SK-N-MC (cell line): ENCODE measurements around the gene RUVBL2.

ENCODE experiments used
- DNase-seq: peaks from one replicate; pipeline ENCODE4 v3.0.0-alpha.2; 2011; ENCODE audit warnings: low read depth, low spot score
- H3K27ac ChIP-seq: fragments of 200-600 bp; sonication (generic); 2 replicates; pipeline ENCODE4 v1.5.1; 2016; ENCODE audit warnings: mixed run types
- H3K36me3 ChIP-seq: fragments of 200-600 bp; sonication (generic); 2 replicates; pipeline ENCODE4 v1.6.1; 2017; ENCODE audit warnings: antibody characterized with exemption, low read length, mixed read lengths; ENCODE audit not compliant: insufficient read depth
- H3K4me3 ChIP-seq: fragments of 200-600 bp; sonication (generic); 2 replicates; pipeline ENCODE4 v1.5.1; 2016
- H3K9ac ChIP-seq: fragments of 200-600 bp; sonication (generic); 2 replicates; pipeline ENCODE4 v1.8.0; 2017; ENCODE audit warnings: mixed run types, mixed read lengths; ENCODE audit not compliant: insufficient read length
- H3K9me3 ChIP-seq: fragments of 200-600 bp; sonication (generic); 2 replicates; pipeline ENCODE4 v1.6.1; 2017; ENCODE audit warnings: low read depth, mild to moderate bottlenecking, antibody characterized with exemption, low read length, moderate library complexity, mixed read lengths
- EZH2 ChIP-seq: fragments of 200-600 bp; sonication (generic); IDR thresholded peaks from one replicate; pipeline ENCODE4 v1.6.1; 2017; ENCODE audit warnings: antibody characterized with exemption
- FOXP2 ChIP-seq: optimal IDR thresholded peaks from 2 replicates; pipeline ENCODE3; 2011; ENCODE audit warnings: mild to moderate bottlenecking, moderate library complexity; ENCODE audit not compliant: insufficient read depth; ENCODE audit errors: extremely low read length, control extremely low read depth
- POLR2AphosphoS5 ChIP-seq: IDR thresholded peaks from 2 replicates; pipeline ENCODE4 v1.6.1; 2012; ENCODE audit warnings: mild to moderate bottlenecking, low read depth, low read length, borderline replicate concordance

RUVBL2 gene

GRCh38 chr19:49058562-49058961, 64.9 kb downstream of the RUVBL2 start:
- TF ChIP-seq FOXP2, result no peak
- no peak for TF ChIP-seq POLR2AphosphoS5
- no peak for TF ChIP-seq EZH2
- H3K36me3 ChIP-seq, result no peaks in the 10 kb centered on the region
- no peak overlapping the region for H3K4me3 ChIP-seq
- DNase-seq, result no peak
- H3K9me3 ChIP-seq, result no peaks in the 10 kb centered on the region
- H3K9ac ChIP-seq, result no peak overlapping the region
- H3K27ac ChIP-seq, result no peak overlapping the region

DNA sequence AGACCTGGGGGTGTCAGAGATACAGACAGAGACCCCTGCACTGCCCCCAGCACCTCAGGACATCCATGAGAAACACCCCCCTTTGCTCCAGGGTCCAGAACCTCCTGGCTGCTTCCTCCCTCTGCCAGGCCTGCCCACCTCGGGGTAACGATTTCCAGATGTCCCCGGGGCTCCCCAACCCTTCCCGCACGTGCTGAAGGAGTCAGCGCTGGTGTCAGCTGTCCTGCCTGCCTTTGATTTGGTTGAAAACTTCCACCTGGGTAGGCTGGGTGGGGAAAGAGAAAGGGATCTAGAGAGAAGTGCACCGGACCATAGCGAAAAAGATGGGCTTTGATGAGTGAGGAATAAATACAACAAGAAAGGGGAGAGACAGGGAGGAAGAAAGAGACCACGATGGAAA, 65.4 kb downstream of the RUVBL2 start:
- no peak for DNase-seq
- H3K36me3 ChIP-seq, result no peaks in the 10 kb centered on the region
- no peak for TF ChIP-seq FOXP2
- TF ChIP-seq EZH2, result no peak
- TF ChIP-seq POLR2AphosphoS5, result no peak

GRCh38 chr19:49061000-49061399, 67.3 kb downstream of the RUVBL2 start:
- Histone ChIP-seq H3K27ac (no peak overlapping the region), H3K9ac (no peak overlapping the region), H3K36me3 (no peaks in the 10 kb centered on the region), H3K4me3 (no peak overlapping the region), H3K9me3 (no peaks in the 10 kb centered on the region)
- TF ChIP-seq POLR2AphosphoS5 (no peak), EZH2 (no peak), FOXP2 (no peak)
- DNase-seq, result no peak

More for the DNA sequence above, 65.4 kb downstream of the RUVBL2 start:
- H3K4me3 ChIP-seq, result no peak overlapping the region
- H3K27ac ChIP-seq, result no peak overlapping the region
- no peaks in the 10 kb centered on the region for H3K9me3 ChIP-seq
- no peak overlapping the region for H3K9ac ChIP-seq

- no peaks in the 10 kb centered on the region for H3K9me3 ChIP-seq
- TF ChIP-seq EZH2 (no peak), POLR2AphosphoS5 (no peak), FOXP2 (no peak)
- H3K27ac ChIP-seq, result no peak overlapping the region
- H3K9ac ChIP-seq, result no peak overlapping the region
- no peak overlapping the region for H3K4me3 ChIP-seq
- H3K36me3 ChIP-seq, result no peaks in the 10 kb centered on the region
- DNase-seq, result no peak
Observed at GRCh38 chr19:49061445-49061844, 67.8 kb downstream of the RUVBL2 start.

DNA sequence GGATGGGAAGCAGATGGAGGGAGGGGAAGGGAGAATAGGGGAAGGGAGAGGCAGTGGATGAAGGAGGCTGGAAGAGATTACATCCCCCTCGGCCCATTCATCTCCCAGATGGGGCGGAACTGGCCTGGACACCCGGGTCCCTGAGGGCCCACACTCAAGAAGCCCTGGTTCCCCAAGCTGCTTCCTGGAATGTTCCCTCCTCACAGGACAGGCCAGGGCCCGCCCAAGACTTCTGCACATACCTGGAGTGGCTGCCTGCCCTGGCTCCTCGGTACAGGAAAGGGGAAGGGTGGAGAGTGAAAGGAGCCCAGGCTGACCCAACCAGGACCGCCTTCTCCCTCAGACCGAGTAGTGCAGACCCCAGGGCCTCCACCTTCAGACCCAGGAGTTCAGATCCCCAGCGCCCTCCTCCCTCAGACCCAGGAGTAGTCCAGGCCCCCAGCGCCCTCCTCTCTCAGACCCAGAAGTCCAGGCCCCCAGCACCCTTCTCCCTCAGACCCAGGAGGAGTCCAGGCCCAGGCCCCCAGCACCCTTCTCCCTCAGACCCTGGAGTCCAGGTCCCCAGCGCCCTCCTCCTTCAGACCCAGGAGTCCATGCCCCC, 70.4 kb downstream of the RUVBL2 start:
- H3K4me3 ChIP-seq, result peak overlapping the region; percentile 78

GRCh38 chr19:49064768-49065611, 71.3 kb downstream of the RUVBL2 start, which contains the start of gene NTF4:
Gene NTF4, minus strand, starts transcription at chr19:49064818. Its CDS starts 2,821 bp downstream, at chr19:49061997.
- peak within 1 kb of the TSS; percentile 78 for H3K4me3 ChIP-seq
- no peak within 1 kb of the TSS for H3K27ac ChIP-seq
- no peaks in the 10 kb centered on the region for H3K9me3 ChIP-seq
- peak within 1 kb of the TSS; percentile 47 for H3K9ac ChIP-seq
- no peak for TF ChIP-seq EZH2
- no peak for TF ChIP-seq POLR2AphosphoS5
- TF ChIP-seq FOXP2, result no peak
- DNase-seq, result no peak
- H3K36me3 ChIP-seq, result no peaks in the 10 kb centered on the region

More for the DNA sequence above, 70.4 kb downstream of the RUVBL2 start:
- H3K9me3 ChIP-seq, result no peaks in the 10 kb centered on the region
- H3K36me3 ChIP-seq, result no peaks in the 10 kb centered on the region
- no peak overlapping the region for H3K9ac ChIP-seq
- TF ChIP-seq EZH2 (no peak), POLR2AphosphoS5 (no peak), FOXP2 (no peak)
- H3K27ac ChIP-seq, result no peak overlapping the region
- no peak for DNase-seq
